Measurements from ENCODE around the gene EDIL3. TPM values are rescaled to one million over a fixed set of nuclear protein-coding genes. Genes with fewer than 3 reads are reported as not detected.

Gene EDIL3
- total RNA-seq, 1 experiment from 2014 or later, result 17.6 TPM

- in situ Hi-C loops (cut with HindIII; ENCODE audit: low pct_unique_long_range_greater_than_20kb, low sequenced_read_pairs) (no loop called here), intact Hi-C loops (cut with micrococcal nuclease; ENCODE audit: unreplicated experiment) (no loop called here)
- DNase-seq (ENCODE audit: low read depth, low spot score), result no peak
- no peak for ATAC-seq
- Histone ChIP-seq H3K9me3 (ENCODE audit: control insufficient read depth, insufficient read depth, low read depth, low read length) (no peaks in the 10 kb centered on the region), H3K4me3 (ENCODE audit: low read depth in 2 of 2, low read length in 2 of 2) (no peak overlapping the region), H3K4me1 (ENCODE audit: control insufficient read depth, insufficient read depth, low read length) (no peaks in the 10 kb centered on the region), H3K27ac (ENCODE audit: low read length) (no peak overlapping the region), H3K27me3 (ENCODE audit: control insufficient read depth, insufficient read depth, low read length) (no peaks in the 10 kb centered on the region), H3K36me3 (ENCODE audit: control insufficient read depth, insufficient read depth, low read length) (no peaks in the 10 kb centered on the region)
- CTCF ChIA-PET, result no interaction called here
- POLR2A ChIA-PET, result no interaction called here
- BruUV-seq (replicated peaks), result no TSS peak
- TF ChIP-seq CTCF (IDR thresholded peaks at IDR 0.05), result no peak
- TF ChIP-seq SIN3A (IDR thresholded peaks at IDR 0.05; ENCODE audit: borderline replicate concordance, insufficient read depth, low read depth, low read length), result no peak
- no peak for TF ChIP-seq TCF7L2 (IDR thresholded peaks at IDR 0.05; ENCODE audit: low read depth, low read length)
- TF ChIP-seq POLR2AphosphoS5 (IDR thresholded peaks at IDR 0.05; ENCODE audit: low read depth, low read length), result no peak
- TF ChIP-seq REST (IDR thresholded peaks at IDR 0.05; ENCODE audit: insufficient read depth in 1 of 2, low read depth in 2 of 2, low read length in 1 of 2), result no peak
Observed at GRCh38 chr5:83956386-83956785, 428.3 kb downstream of the EDIL3 start.

GRCh38 chr5:83955916-83956315 lies 428.8 kb downstream of the EDIL3 start:
- Histone ChIP-seq H3K27ac (ENCODE audit: low read length) (no peak overlapping the region), H3K9me3 (ENCODE audit: control insufficient read depth, insufficient read depth, low read depth, low read length) (no peaks in the 10 kb centered on the region), H3K27me3 (ENCODE audit: control insufficient read depth, insufficient read depth, low read length) (no peaks in the 10 kb centered on the region), H3K36me3 (ENCODE audit: control insufficient read depth, insufficient read depth, low read length) (no peaks in the 10 kb centered on the region), H3K4me1 (ENCODE audit: control insufficient read depth, insufficient read depth, low read length) (no peaks in the 10 kb centered on the region), H3K4me3 (ENCODE audit: low read depth in 2 of 2, low read length in 2 of 2) (no peak overlapping the region)
- ChIA-PET CTCF (no interaction called here), POLR2A (no interaction called here)
- no TSS peak for BruUV-seq (replicated peaks)
- no peak for TF ChIP-seq REST (IDR thresholded peaks at IDR 0.05; ENCODE audit: insufficient read depth in 1 of 2, low read depth in 2 of 2, low read length in 1 of 2)
- no peak for TF ChIP-seq POLR2AphosphoS5 (IDR thresholded peaks at IDR 0.05; ENCODE audit: low read depth, low read length)
- TF ChIP-seq CTCF (IDR thresholded peaks at IDR 0.05), result no peak
- no peak for TF ChIP-seq SIN3A (IDR thresholded peaks at IDR 0.05; ENCODE audit: borderline replicate concordance, insufficient read depth, low read depth, low read length)
- TF ChIP-seq TCF7L2 (IDR thresholded peaks at IDR 0.05; ENCODE audit: low read depth, low read length), result no peak
- ATAC-seq, result no peak
- intact Hi-C loops (cut with micrococcal nuclease; ENCODE audit: unreplicated experiment) (no loop called here), in situ Hi-C loops (cut with HindIII; ENCODE audit: low pct_unique_long_range_greater_than_20kb, low sequenced_read_pairs) (no loop called here)
- no peak for DNase-seq (ENCODE audit: low read depth, low spot score)
